Measurements from ENCODE around the gene OSBPL9.
"Not testable (repeated sequence)": the region's sequence is repeated elsewhere in the genome, so short reads cannot be mapped to it uniquely, and the experiment has no call there.

OSBPL9 gene

GRCh38 chr1:51784997-51785421, 168.1 kb downstream of the OSBPL9 start:
- no peaks in the 10 kb centered on the region for H3K4me1 ChIP-seq (ENCODE audit: insufficient read depth, low read length)
- peaks cover 59% of the 10 kb centered on the region for H3K36me3 ChIP-seq (ENCODE audit: insufficient read depth, low read length)
- no peaks in the 10 kb centered on the region for H3K9me3 ChIP-seq (ENCODE audit: control insufficient read depth, insufficient read depth, low read length)
- H3K9ac ChIP-seq (ENCODE audit: low read depth, low read length): no peak overlapping the region

GRCh38 chr1:51788938-51789337, 172.0 kb downstream of the OSBPL9 start:
- Histone ChIP-seq H3K36me3 (ENCODE audit: insufficient read depth, low read length) (peaks cover 68% of the 10 kb centered on the region), H3K9ac (ENCODE audit: low read depth, low read length) (no peak overlapping the region), H3K4me1 (ENCODE audit: insufficient read depth, low read length) (no peaks in the 10 kb centered on the region), H3K9me3 (ENCODE audit: control insufficient read depth, insufficient read depth, low read length) (no peaks in the 10 kb centered on the region)

- peaks cover 71% of the 10 kb centered on the region for H3K36me3 ChIP-seq (ENCODE audit: insufficient read depth, low read length)
- no peaks in the 10 kb centered on the region for H3K4me1 ChIP-seq (ENCODE audit: insufficient read depth, low read length)
- H3K9ac ChIP-seq (ENCODE audit: low read depth, low read length): no peak overlapping the region
- no peaks in the 10 kb centered on the region for H3K9me3 ChIP-seq (ENCODE audit: control insufficient read depth, insufficient read depth, low read length)
These were observed 172.4 kb downstream of the OSBPL9 start for GRCh38 chr1:51789342-51789741.

GRCh38 chr1:51790385-51790784, 173.5 kb downstream of the OSBPL9 start:
- Histone ChIP-seq H3K4me1 (ENCODE audit: insufficient read depth, low read length) (no peaks in the 10 kb centered on the region), H3K36me3 (ENCODE audit: insufficient read depth, low read length) (peaks cover 65% of the 10 kb centered on the region), H3K9ac (ENCODE audit: low read depth, low read length) (no peak overlapping the region), H3K9me3 (ENCODE audit: control insufficient read depth, insufficient read depth, low read length) (no peaks in the 10 kb centered on the region)

- no peaks in the 10 kb centered on the region for H3K4me1 ChIP-seq (ENCODE audit: insufficient read depth, low read length)
- peaks cover 55% of the 10 kb centered on the region for H3K36me3 ChIP-seq (ENCODE audit: insufficient read depth, low read length)
- H3K9ac ChIP-seq (ENCODE audit: low read depth, low read length): no peak overlapping the region
- H3K9me3 ChIP-seq (ENCODE audit: control insufficient read depth, insufficient read depth, low read length): no peaks in the 10 kb centered on the region
These were observed 175.0 kb downstream of the OSBPL9 start for GRCh38 chr1:51791888-51792287.

GRCh38 chr1:51792864-51793263, 176.0 kb downstream of the OSBPL9 start:
- no peaks in the 10 kb centered on the region for H3K9me3 ChIP-seq (ENCODE audit: control insufficient read depth, insufficient read depth, low read length)
- no peaks in the 10 kb centered on the region for H3K4me1 ChIP-seq (ENCODE audit: insufficient read depth, low read length)
- H3K9ac ChIP-seq (ENCODE audit: low read depth, low read length): no peak overlapping the region
- peaks cover 49% of the 10 kb centered on the region for H3K36me3 ChIP-seq (ENCODE audit: insufficient read depth, low read length)

GRCh38 chr1:51794260-51794659, 177.4 kb downstream of the OSBPL9 start:
- no peaks in the 10 kb centered on the region for H3K4me1 ChIP-seq (ENCODE audit: insufficient read depth, low read length)
- H3K9ac ChIP-seq (ENCODE audit: low read depth, low read length): no peak overlapping the region
- H3K36me3 ChIP-seq (ENCODE audit: insufficient read depth, low read length): peaks cover 44% of the 10 kb centered on the region
- H3K9me3 ChIP-seq (ENCODE audit: control insufficient read depth, insufficient read depth, low read length): no peaks in the 10 kb centered on the region

- Histone ChIP-seq H3K9me3 (ENCODE audit: control insufficient read depth, insufficient read depth, low read length) (no peaks in the 10 kb centered on the region), H3K4me1 (ENCODE audit: insufficient read depth, low read length) (no peaks in the 10 kb centered on the region), H3K9ac (ENCODE audit: low read depth, low read length) (no peak overlapping the region), H3K36me3 (ENCODE audit: insufficient read depth, low read length) (peaks cover 43% of the 10 kb centered on the region)
These were observed 178.0 kb downstream of the OSBPL9 start for GRCh38 chr1:51794868-51795267.

- peaks cover 17% of the 10 kb centered on the region for H3K36me3 ChIP-seq (ENCODE audit: insufficient read depth, low read length)
- H3K9ac ChIP-seq (ENCODE audit: low read depth, low read length): no peak overlapping the region
- H3K9me3 ChIP-seq (ENCODE audit: control insufficient read depth, insufficient read depth, low read length): no peaks in the 10 kb centered on the region
- H3K4me1 ChIP-seq (ENCODE audit: insufficient read depth, low read length): no peaks in the 10 kb centered on the region
These were observed 182.5 kb downstream of the OSBPL9 start for GRCh38 chr1:51799372-51799771.

- no peaks in the 10 kb centered on the region for H3K4me1 ChIP-seq (ENCODE audit: insufficient read depth, low read length)
- H3K36me3 ChIP-seq (ENCODE audit: insufficient read depth, low read length): peaks cover 5% of the 10 kb centered on the region
- no peaks in the 10 kb centered on the region for H3K9me3 ChIP-seq (ENCODE audit: control insufficient read depth, insufficient read depth, low read length)
- no peak overlapping the region for H3K9ac ChIP-seq (ENCODE audit: low read depth, low read length)
These were observed 197.6 kb downstream of the OSBPL9 start for GRCh38 chr1:51814513-51814912.

- no peaks in the 10 kb centered on the region for H3K4me1 ChIP-seq (ENCODE audit: insufficient read depth, low read length)
- no peak overlapping the region for H3K9ac ChIP-seq (ENCODE audit: low read depth, low read length)
- H3K36me3 ChIP-seq (ENCODE audit: insufficient read depth, low read length): peaks cover 3% of the 10 kb centered on the region
- H3K9me3 ChIP-seq (ENCODE audit: control insufficient read depth, insufficient read depth, low read length): no peaks in the 10 kb centered on the region
These were observed 201.6 kb downstream of the OSBPL9 start for GRCh38 chr1:51818487-51818886.

GRCh38 chr1:51819021-51819420, 202.1 kb downstream of the OSBPL9 start:
- H3K36me3 ChIP-seq (ENCODE audit: insufficient read depth, low read length); H3K9ac ChIP-seq (ENCODE audit: low read depth, low read length); H3K4me1 ChIP-seq (ENCODE audit: insufficient read depth, low read length); H3K9me3 ChIP-seq (ENCODE audit: control insufficient read depth, insufficient read depth, low read length): not testable (repeated sequence)

GRCh38 chr1:51819810-51820209, 202.9 kb downstream of the OSBPL9 start:
- Histone ChIP-seq H3K9me3 (ENCODE audit: control insufficient read depth, insufficient read depth, low read length) (no peaks in the 10 kb centered on the region), H3K9ac (ENCODE audit: low read depth, low read length) (no peak overlapping the region), H3K4me1 (ENCODE audit: insufficient read depth, low read length) (no peaks in the 10 kb centered on the region), H3K36me3 (ENCODE audit: insufficient read depth, low read length) (no peaks in the 10 kb centered on the region; the same call in 1 of the 2 replicates)

- H3K36me3 ChIP-seq (ENCODE audit: insufficient read depth, low read length): peaks cover 9% of the 10 kb centered on the region
- H3K9me3 ChIP-seq (ENCODE audit: control insufficient read depth, insufficient read depth, low read length): no peaks in the 10 kb centered on the region
- no peak overlapping the region for H3K9ac ChIP-seq (ENCODE audit: low read depth, low read length)
- no peaks in the 10 kb centered on the region for H3K4me1 ChIP-seq (ENCODE audit: insufficient read depth, low read length)
These were observed 212.2 kb downstream of the OSBPL9 start for GRCh38 chr1:51829058-51829457.

- H3K9ac ChIP-seq (ENCODE audit: low read depth, low read length): no peak overlapping the region
- no peaks in the 10 kb centered on the region for H3K9me3 ChIP-seq (ENCODE audit: control insufficient read depth, insufficient read depth, low read length)
- no peaks in the 10 kb centered on the region for H3K4me1 ChIP-seq (ENCODE audit: insufficient read depth, low read length)
- peaks cover 5% of the 10 kb centered on the region for H3K36me3 ChIP-seq (ENCODE audit: insufficient read depth, low read length)
These were observed 216.8 kb downstream of the OSBPL9 start for GRCh38 chr1:51833700-51834099.

- H3K36me3 ChIP-seq (ENCODE audit: insufficient read depth, low read length): peaks cover 2% of the 10 kb centered on the region; the same call in 1 of the 2 replicates
- no peaks in the 10 kb centered on the region for H3K4me1 ChIP-seq (ENCODE audit: insufficient read depth, low read length)
- H3K9ac ChIP-seq (ENCODE audit: low read depth, low read length): no peak overlapping the region
- no peaks in the 10 kb centered on the region for H3K9me3 ChIP-seq (ENCODE audit: control insufficient read depth, insufficient read depth, low read length)
These were observed 220.4 kb downstream of the OSBPL9 start for GRCh38 chr1:51837243-51837642.

Data from ES-I3 (cell line).